ENCODE measurements around the gene LTB4R2. TPM values are rescaled to one million over a fixed set of nuclear protein-coding genes. Genes with fewer than 3 reads are reported as not detected.

Gene LTB4R2
- total RNA-seq, 1 donor from 2014 or later: 9.3 TPM

DNA sequence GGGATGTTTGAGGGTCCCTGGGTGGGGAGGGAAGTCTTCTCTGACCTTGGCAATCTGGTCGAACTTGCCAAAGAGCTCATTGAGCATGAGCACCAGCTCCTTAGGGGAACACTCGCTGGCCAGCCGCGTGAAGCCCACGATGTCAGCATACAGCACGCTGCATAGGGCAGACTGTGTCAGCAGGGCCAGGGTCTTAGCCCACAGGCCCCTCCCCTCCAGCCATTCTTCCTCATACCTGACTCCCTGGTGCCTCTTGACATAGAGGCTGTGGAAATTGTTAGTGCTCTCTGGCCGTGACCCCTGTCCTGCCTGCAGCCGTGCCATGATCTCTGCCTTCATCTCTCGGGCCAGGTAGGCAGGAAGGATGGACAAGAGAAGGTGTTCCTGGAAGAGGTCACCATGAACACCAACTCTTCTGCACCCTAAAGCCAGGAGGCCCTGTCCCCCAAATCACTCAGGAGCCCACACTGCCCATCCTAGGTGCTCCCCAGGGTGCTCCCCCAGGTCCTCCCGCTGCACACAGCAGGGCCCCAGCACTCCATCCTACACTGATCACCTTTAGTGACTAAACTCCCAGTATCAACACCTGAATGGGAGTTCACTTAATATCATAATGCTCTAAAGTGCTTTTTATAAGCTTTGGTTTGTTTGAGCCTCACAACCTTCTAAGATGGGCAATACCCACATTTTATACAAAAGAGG lies 21.2 kb downstream of the LTB4R2 start:
- H4K20me1 ChIP-seq (ENCODE audit: insufficient read depth, low read length): no peaks in the 10 kb centered on the region
- H3K27ac Mint-ChIP-seq (ENCODE audit: unreplicated experiment): no peak overlapping the region
- no peaks in the 10 kb centered on the region for H3K36me3 ChIP-seq (ENCODE audit: insufficient read depth, low read length)
- H3K27me3 Mint-ChIP-seq (ENCODE audit: low read depth, unreplicated experiment): peaks cover 64% of the 10 kb centered on the region
- no peak overlapping the region for H3K27ac ChIP-seq (ENCODE audit: low read depth, low read length)
- no peak for DNase-seq (ENCODE audit: low read depth)
- no peak overlapping the region for H3K9ac ChIP-seq (ENCODE audit: low read length)
- no peak overlapping the region for H3K4me3 Mint-ChIP-seq (ENCODE audit: unreplicated experiment)
- H3K4me3 ChIP-seq (ENCODE audit: insufficient read depth, low read depth, low read length): no peak overlapping the region
- no peaks in the 10 kb centered on the region for H3K9me3 ChIP-seq (ENCODE audit: insufficient read depth, low read depth, low read length)
- H3K4me1 Mint-ChIP-seq (ENCODE audit: low read depth, unreplicated experiment): no peaks in the 10 kb centered on the region
- H3K79me2 ChIP-seq (ENCODE audit: insufficient read depth, low read length): no peaks in the 10 kb centered on the region
- peaks cover 35% of the 10 kb centered on the region for H3K27me3 ChIP-seq (ENCODE audit: insufficient read depth, low read length)
- H3K9me3 Mint-ChIP-seq (ENCODE audit: unreplicated experiment): peaks cover 3% of the 10 kb centered on the region
- no peaks in the 10 kb centered on the region for H3K36me3 Mint-ChIP-seq (ENCODE audit: low read depth, unreplicated experiment)
- H3K4me2 ChIP-seq (ENCODE audit: low read length): no peak overlapping the region
- FAIRE-seq: no peak
- H3K4me1 ChIP-seq (ENCODE audit: insufficient read depth, low read length): peaks cover 16% of the 10 kb centered on the region
- TF ChIP-seq EZH2 (IDR thresholded peaks at IDR 0.05; ENCODE audit: insufficient read depth, low read length): no peak
- no peak for TF ChIP-seq CTCF (IDR thresholded peaks at IDR 0.05; ENCODE audit: insufficient read depth, low read depth, low read length)
- H2AFZ ChIP-seq (ENCODE audit: low read depth, low read length): no peak overlapping the region

DNA sequence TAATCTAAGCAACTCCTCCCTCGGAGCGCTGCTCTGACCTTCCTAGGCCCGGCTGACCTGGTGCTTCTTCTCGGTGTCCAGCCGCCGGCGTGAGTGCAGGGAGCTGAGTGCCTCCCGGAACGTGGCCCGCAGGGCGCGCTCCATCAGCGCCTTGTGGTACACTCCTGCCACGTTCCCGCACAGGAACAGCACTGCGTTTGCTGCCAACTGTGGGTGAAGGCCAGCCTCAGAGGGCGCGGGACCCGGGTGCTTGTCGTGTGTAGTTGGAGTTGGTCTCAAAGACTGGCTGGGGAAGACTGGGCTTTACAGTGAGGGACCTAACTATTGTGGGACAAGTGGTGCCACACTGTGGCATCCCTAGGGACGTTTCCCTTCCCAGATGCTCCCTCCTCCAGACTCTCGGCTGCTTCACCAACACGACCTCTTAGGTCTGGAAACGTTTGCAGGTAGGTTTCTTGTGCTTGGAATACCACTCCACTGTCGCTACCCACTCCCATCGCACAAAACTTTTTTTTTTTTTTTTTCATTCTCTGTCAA lies 21.9 kb downstream of the LTB4R2 start:
- Histone ChIP-seq H3K4me3 (ENCODE audit: insufficient read depth, low read depth, low read length) (no peak overlapping the region), H3K27me3 (ENCODE audit: insufficient read depth, low read length) (peaks cover 40% of the 10 kb centered on the region), H4K20me1 (ENCODE audit: insufficient read depth, low read length) (no peaks in the 10 kb centered on the region), H3K79me2 (ENCODE audit: insufficient read depth, low read length) (no peaks in the 10 kb centered on the region), H3K4me1 (ENCODE audit: insufficient read depth, low read length) (peaks cover 16% of the 10 kb centered on the region), H3K9me3 (ENCODE audit: insufficient read depth, low read depth, low read length) (no peaks in the 10 kb centered on the region), H3K27ac (ENCODE audit: low read depth, low read length) (no peak overlapping the region), H3K4me2 (ENCODE audit: low read length) (peak overlapping the region; percentile 77), H2AFZ (ENCODE audit: low read depth, low read length) (peak overlapping the region; percentile 5), H3K36me3 (ENCODE audit: insufficient read depth, low read length) (no peaks in the 10 kb centered on the region), H3K9ac (ENCODE audit: low read length) (no peak overlapping the region)
- no peak for DNase-seq (ENCODE audit: low read depth)
- FAIRE-seq: no peak
- Mint-ChIP-seq H3K9me3 (ENCODE audit: unreplicated experiment) (peaks cover 7% of the 10 kb centered on the region), H3K4me1 (ENCODE audit: low read depth, unreplicated experiment) (no peaks in the 10 kb centered on the region), H3K27ac (ENCODE audit: unreplicated experiment) (no peak overlapping the region), H3K4me3 (ENCODE audit: unreplicated experiment) (peak overlapping the region; percentile 74), H3K36me3 (ENCODE audit: low read depth, unreplicated experiment) (no peaks in the 10 kb centered on the region), H3K27me3 (ENCODE audit: low read depth, unreplicated experiment) (peaks cover 67% of the 10 kb centered on the region)
- TF ChIP-seq CTCF (IDR thresholded peaks at IDR 0.05; ENCODE audit: insufficient read depth, low read depth, low read length) (no peak), EZH2 (IDR thresholded peaks at IDR 0.05; ENCODE audit: insufficient read depth, low read length) (no peak)

Data from astrocyte (in vitro differentiated cells and primary cell).